Measurements from ENCODE around the gene TNFAIP1. TPM values are rescaled to one million over a fixed set of nuclear protein-coding genes. Genes with fewer than 3 reads are reported as not detected.

Gene TNFAIP1
- total and polyA plus RNA-seq, 7 experiments from 2014 or later, result 8.0 to 26.9 (median 19.0) TPM

GRCh38 chr17:28330671-28331070 lies 4.9 kb upstream of the TNFAIP1 start:
- Histone ChIP-seq H3K27me3 (ENCODE audit: control insufficient read depth in 2 of 2, insufficient read depth in 2 of 2, low read length in 2 of 2) (no peaks in the 10 kb centered on the region), H3K4me3 (ENCODE audit: low read length) (no peak overlapping the region), H3K9me3 (ENCODE audit: control insufficient read depth in 2 of 3, low read length in 3 of 3) (no peaks in the 10 kb centered on the region), H3K4me1 (ENCODE audit: control insufficient read depth in 2 of 2, insufficient read depth in 2 of 2, low read length in 2 of 2) (peaks cover 9 to 10% of the 10 kb centered on the region in 2 donors), H3K27ac (ENCODE audit: low read depth, low read length) (no peak overlapping the region), H3K36me3 (ENCODE audit: control insufficient read depth in 2 of 3, insufficient read depth in 3 of 3, low read length in 3 of 3) (peaks cover 3 to 47% (median 7%) of the 10 kb centered on the region in 3 experiments)
- Mint-ChIP-seq H3K27me3 (no peaks in the 10 kb centered on the region), H3K4me3 (no peak overlapping the region), H3K4me1 (peaks cover 14 to 32% (median 30%) of the 10 kb centered on the region in 7 donors), H3K9me3 (peaks cover 0 to 1% (median 0%) of the 10 kb centered on the region in 11 donors), H3K27ac (peak overlapping the region in 1 of 9 donors; percentile 31), H3K36me3 (peaks cover 0 to 27% (median 5%) of the 10 kb centered on the region in 5 donors)
- ChIA-PET POLR2A (no interaction called here), CTCF (no interaction called here)
- no peak for DNase-seq
- intact Hi-C loops (cut with micrococcal nuclease), result loop anchor here (10.0 kb wide), 2 partner anchors 214 to 314 kb away; partner anchors contain the start of gene BLTP2 (in 1 of the 2)
- ATAC-seq, result no peak

- Histone ChIP-seq H3K9me3 (ENCODE audit: control insufficient read depth in 2 of 3, low read length in 3 of 3) (no peaks in the 10 kb centered on the region), H3K36me3 (ENCODE audit: control insufficient read depth in 2 of 3, insufficient read depth in 3 of 3, low read length in 3 of 3) (peaks cover 3 to 50% (median 7%) of the 10 kb centered on the region in 3 experiments), H3K27ac (ENCODE audit: low read depth, low read length) (no peak overlapping the region), H3K4me1 (ENCODE audit: control insufficient read depth in 2 of 2, insufficient read depth in 2 of 2, low read length in 2 of 2) (peaks cover 16 to 19% of the 10 kb centered on the region in 2 donors), H3K27me3 (ENCODE audit: control insufficient read depth in 2 of 2, insufficient read depth in 2 of 2, low read length in 2 of 2) (no peaks in the 10 kb centered on the region), H3K4me3 (ENCODE audit: low read length) (no peak overlapping the region)
- H3K4me1 Mint-ChIP-seq, result peaks cover 22 to 42% (median 41%) of the 10 kb centered on the region in 7 donors
- H3K9me3 Mint-ChIP-seq, result no peaks in the 10 kb centered on the region
- H3K4me3 Mint-ChIP-seq, result peak overlapping the region in 3 of 10 donors; percentile 32 to 56 (median 34)
- no peaks in the 10 kb centered on the region for H3K27me3 Mint-ChIP-seq
- CTCF ChIA-PET, result no interaction called here
- peak overlapping the region in 6 of 9 donors; percentile 5 to 84 (median 52) for H3K27ac Mint-ChIP-seq
- ATAC-seq (no peak), DNase-seq (no peak)
- intact Hi-C loops (cut with micrococcal nuclease), result loop anchor here (10.0 kb wide), 2 partner anchors 213 to 313 kb away; partner anchors contain the start of gene BLTP2 (in 1 of the 2)
- H3K36me3 Mint-ChIP-seq, result peaks cover 0 to 27% (median 5%) of the 10 kb centered on the region in 5 donors
- POLR2A ChIA-PET, result interaction anchor here (4.6 kb wide), 1 partner anchor 25 kb away, joined by 75 read pairs; the partner anchor contains the start of gene POLDIP2
Observed at GRCh38 chr17:28331891-28332420, 3.6 kb upstream of the TNFAIP1 start.

DNA sequence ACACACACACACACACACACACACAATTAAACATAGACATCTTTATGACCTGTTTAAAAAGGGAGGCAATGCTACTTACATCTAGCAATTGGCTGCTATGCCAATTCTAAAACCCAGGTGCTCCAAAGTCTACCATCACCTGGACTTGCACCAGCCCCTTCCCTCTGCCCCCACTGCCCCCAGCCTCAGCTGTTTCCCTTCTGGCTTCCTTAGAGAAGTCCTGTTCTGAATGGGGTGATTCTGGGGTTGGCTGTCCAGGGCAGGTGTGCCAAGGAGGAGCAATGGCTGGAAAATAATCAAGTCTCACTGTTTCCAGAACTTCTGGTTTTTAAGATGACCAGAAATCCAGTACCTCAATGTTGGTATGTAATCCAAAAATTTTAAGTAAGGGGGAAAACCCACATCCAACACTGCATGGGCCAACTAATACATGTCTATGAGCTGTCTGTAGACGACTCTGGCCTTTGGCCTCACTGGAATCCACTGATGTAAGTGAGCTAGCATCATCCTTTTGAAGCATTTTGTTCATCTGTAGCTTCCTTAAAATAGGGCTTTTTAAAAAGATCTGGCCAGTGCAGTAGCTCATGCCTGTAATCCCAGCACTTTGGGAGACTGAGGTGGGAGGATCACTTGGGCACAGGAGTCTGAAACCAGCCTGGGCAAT lies 2.3 kb upstream of the TNFAIP1 start:
- peak overlapping the region in 4 of 9 donors; percentile 59 to 98 (median 97) for H3K27ac Mint-ChIP-seq
- peaks cover 3 to 40% (median 7%) of the 10 kb centered on the region in 3 experiments for H3K36me3 ChIP-seq (ENCODE audit: control insufficient read depth in 2 of 3, insufficient read depth in 3 of 3, low read length in 3 of 3)
- no peaks in the 10 kb centered on the region for H3K9me3 ChIP-seq (ENCODE audit: control insufficient read depth in 2 of 3, low read length in 3 of 3)
- no peak for DNase-seq
- no peak overlapping the region for H3K4me3 ChIP-seq (ENCODE audit: low read length)
- no peaks in the 10 kb centered on the region for H3K27me3 ChIP-seq (ENCODE audit: control insufficient read depth in 2 of 2, insufficient read depth in 2 of 2, low read length in 2 of 2)
- no peaks in the 10 kb centered on the region for H3K27me3 Mint-ChIP-seq
- ATAC-seq, result no peak
- H3K4me3 Mint-ChIP-seq, result peak overlapping the region in 6 of 10 donors; percentile 27 to 97 (median 93)
- H3K4me1 ChIP-seq (ENCODE audit: control insufficient read depth in 2 of 2, insufficient read depth in 2 of 2, low read length in 2 of 2), result peaks cover 16 to 19% of the 10 kb centered on the region in 2 donors
- intact Hi-C loops (cut with micrococcal nuclease), result loop anchor here (10.0 kb wide), 2 partner anchors 212 to 312 kb away; partner anchors contain the start of gene BLTP2 (in 1 of the 2)
- ChIA-PET CTCF (no interaction called here), POLR2A (interaction anchor here (0.6 to 4.6 kb wide), 3 partner anchors 10 to 24 kb away, joined by 4 to 75 read pairs (median 5); partner anchors contain the start of gene POLDIP2)
- peaks cover 0 to 22% (median 3%) of the 10 kb centered on the region in 5 donors for H3K36me3 Mint-ChIP-seq
- no peak overlapping the region for H3K27ac ChIP-seq (ENCODE audit: low read depth, low read length)
- H3K4me1 Mint-ChIP-seq, result peaks cover 31 to 54% (median 52%) of the 10 kb centered on the region in 7 donors
- no peaks in the 10 kb centered on the region for H3K9me3 Mint-ChIP-seq

DNA sequence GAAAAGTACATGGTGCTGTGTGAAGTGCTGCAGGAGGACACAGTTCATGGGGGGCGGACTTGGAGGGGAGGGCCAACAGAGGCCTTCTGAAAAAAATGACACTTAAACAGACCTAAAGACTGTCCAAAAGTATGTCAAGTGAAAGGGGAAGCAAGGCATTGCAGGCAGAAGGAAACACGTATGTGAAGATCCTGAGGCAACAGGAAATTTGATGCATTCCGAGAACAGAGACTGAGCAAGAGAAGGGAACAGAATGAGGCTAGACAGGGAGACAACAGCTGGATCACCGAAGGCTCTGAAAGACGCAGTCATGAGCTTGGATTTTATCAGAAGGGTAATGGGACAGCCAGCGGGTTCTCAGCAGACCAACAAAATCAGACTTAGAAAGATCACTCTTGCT lies 1.4 kb upstream of the TNFAIP1 start:
- Mint-ChIP-seq H3K36me3 (peaks cover 0 to 15% (median 0%) of the 10 kb centered on the region in 5 donors), H3K4me3 (peak overlapping the region; percentile 86 to 99 (median 97)), H3K9me3 (no peaks in the 10 kb centered on the region), H3K27me3 (no peaks in the 10 kb centered on the region), H3K4me1 (peaks cover 31 to 61% (median 59%) of the 10 kb centered on the region in 7 donors), H3K27ac (peak overlapping the region; percentile 91 to 98 (median 97))
- ChIA-PET POLR2A (interaction anchor here (2.7 to 4.6 kb wide), 2 partner anchors 23 to 617 kb away, joined by 18 to 75 read pairs; partner anchors contain the start of genes PHF12 and POLDIP2), CTCF (no interaction called here)
- peaks cover 16 to 19% of the 10 kb centered on the region in 2 donors for H3K4me1 ChIP-seq (ENCODE audit: control insufficient read depth in 2 of 2, insufficient read depth in 2 of 2, low read length in 2 of 2)
- ATAC-seq (no peak), DNase-seq (no peak)
- peak overlapping the region; percentile 79 for H3K4me3 ChIP-seq (ENCODE audit: low read length)
- H3K36me3 ChIP-seq (ENCODE audit: control insufficient read depth in 2 of 3, insufficient read depth in 3 of 3, low read length in 3 of 3), result peaks cover 3 to 32% (median 7%) of the 10 kb centered on the region in 3 experiments
- intact Hi-C loops (cut with micrococcal nuclease), result loop anchor here (2.0 to 10.0 kb wide), 6 partner anchors 55 to 395 kb away; partner anchors contain the start of genes BLTP2 (in 1 of the 2), NEK8 (in 1 of the 2), PIGS (in 1 of the 2) and RPL23A (in 1 of the 2)
- no peaks in the 10 kb centered on the region for H3K27me3 ChIP-seq (ENCODE audit: control insufficient read depth in 2 of 2, insufficient read depth in 2 of 2, low read length in 2 of 2)
- peak overlapping the region; percentile 95 for H3K27ac ChIP-seq (ENCODE audit: low read depth, low read length)
- H3K9me3 ChIP-seq (ENCODE audit: control insufficient read depth in 2 of 3, low read length in 3 of 3), result no peaks in the 10 kb centered on the region

DNA sequence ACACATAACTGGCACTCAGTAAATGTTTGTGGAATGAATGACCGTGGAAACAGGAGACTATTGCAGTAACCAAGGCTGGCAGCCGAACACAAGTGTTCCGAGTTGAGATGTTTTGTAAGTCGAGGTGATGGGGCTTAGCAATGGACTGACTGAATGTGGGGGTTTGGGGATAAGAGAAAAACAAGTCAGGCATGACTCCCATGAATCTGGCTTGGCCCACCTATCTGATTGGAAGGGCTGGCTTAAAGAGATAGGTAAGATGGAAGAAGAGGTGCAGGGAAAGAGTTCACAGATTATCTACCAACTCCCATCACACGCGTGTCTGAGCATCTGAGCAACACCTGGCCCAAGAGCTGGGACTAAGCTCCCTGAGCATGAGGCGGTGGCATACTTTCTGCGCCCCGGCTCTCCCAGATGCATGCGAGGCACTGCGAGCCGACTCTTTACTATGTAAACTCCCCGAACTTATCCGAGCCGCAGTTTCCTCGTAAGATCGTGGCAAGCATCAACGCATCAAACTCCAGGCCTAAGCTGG lies 828 bp upstream of the TNFAIP1 start:
- H3K4me3 ChIP-seq (ENCODE audit: low read length), result peak overlapping the region; percentile 79
- Mint-ChIP-seq H3K27ac (peak overlapping the region; percentile 91 to 98 (median 97)), H3K36me3 (peaks cover 0 to 13% (median 0%) of the 10 kb centered on the region in 5 donors), H3K4me1 (peaks cover 31 to 63% (median 59%) of the 10 kb centered on the region in 7 donors), H3K27me3 (no peaks in the 10 kb centered on the region), H3K9me3 (no peaks in the 10 kb centered on the region), H3K4me3 (peak overlapping the region; percentile 86 to 99 (median 97))
- DNase-seq, result no peak
- CTCF ChIA-PET, result interaction anchor here (1.8 kb wide), 1 partner anchor 22 kb away, joined by 14 read pairs; the partner anchor contains the start of gene POLDIP2
- no peak for ATAC-seq
- intact Hi-C loops (cut with micrococcal nuclease), result loop anchor here (1.0 to 10.0 kb wide), 16 partner anchors 15 to 529 kb away; partner anchors contain the start of genes POLDIP2 (in 2 of the 2), SARM1 (in 2 of the 2), TMEM97 (in 2 of the 2) and ALDOC (in 1 of the 2)
- H3K36me3 ChIP-seq (ENCODE audit: control insufficient read depth in 2 of 3, insufficient read depth in 3 of 3, low read length in 3 of 3), result peaks cover 0 to 33% (median 7%) of the 10 kb centered on the region in 3 experiments
- POLR2A ChIA-PET, result interaction anchor here (1.0 to 4.6 kb wide), 9 partner anchors 11 to 617 kb away, joined by 5 to 75 read pairs (median 8); partner anchors contain the start of genes BLTP2, PHF12 and POLDIP2
- H3K27ac ChIP-seq (ENCODE audit: low read depth, low read length), result peak overlapping the region; percentile 95
- H3K27me3 ChIP-seq (ENCODE audit: control insufficient read depth in 2 of 2, insufficient read depth in 2 of 2, low read length in 2 of 2), result no peaks in the 10 kb centered on the region
- no peaks in the 10 kb centered on the region for H3K9me3 ChIP-seq (ENCODE audit: control insufficient read depth in 2 of 3, low read length in 3 of 3)
- peaks cover 16 to 19% of the 10 kb centered on the region in 2 donors for H3K4me1 ChIP-seq (ENCODE audit: control insufficient read depth in 2 of 2, insufficient read depth in 2 of 2, low read length in 2 of 2)
